ENCODE measurements around the gene LUM.

The LUM gene

GRCh38 chr12:91078501-91078900 is 32.8 kb downstream of the LUM start:
- H3K27ac ChIP-seq (ENCODE audit: low read depth, low read length) = no peak overlapping the region
- H3K36me3 ChIP-seq (ENCODE audit: control insufficient read depth in 1 of 2, insufficient read depth in 2 of 2, low read length in 2 of 2) = no peaks in the 10 kb centered on the region
- H3K9ac ChIP-seq (ENCODE audit: low read depth in 1 of 2, low read length in 2 of 2) = no peak overlapping the region
- H3K27me3 ChIP-seq (ENCODE audit: control insufficient read depth in 1 of 2, insufficient read depth in 2 of 2, low read length in 2 of 2) = no peaks in the 10 kb centered on the region
- no peak overlapping the region for H3K4me3 ChIP-seq (ENCODE audit: low read depth in 1 of 2, low read length in 2 of 2)
- no peaks in the 10 kb centered on the region for H3K9me3 ChIP-seq (ENCODE audit: control insufficient read depth in 1 of 2, low read length in 2 of 2)
- no peaks in the 10 kb centered on the region for H3K4me1 ChIP-seq (ENCODE audit: control insufficient read depth in 1 of 2, insufficient read depth in 2 of 2, low read length in 2 of 2)

- H3K4me1 ChIP-seq (ENCODE audit: control insufficient read depth in 1 of 2, insufficient read depth in 2 of 2, low read length in 2 of 2) = no peaks in the 10 kb centered on the region
- H3K36me3 ChIP-seq (ENCODE audit: control insufficient read depth in 1 of 2, insufficient read depth in 2 of 2, low read length in 2 of 2) = no peaks in the 10 kb centered on the region
- H3K4me3 ChIP-seq (ENCODE audit: low read depth in 1 of 2, low read length in 2 of 2) = no peak overlapping the region
- H3K27ac ChIP-seq (ENCODE audit: low read depth, low read length) = no peak overlapping the region
- no peak overlapping the region for H3K9ac ChIP-seq (ENCODE audit: low read depth in 1 of 2, low read length in 2 of 2)
- H3K9me3 ChIP-seq (ENCODE audit: control insufficient read depth in 1 of 2, low read length in 2 of 2) = no peaks in the 10 kb centered on the region
- no peaks in the 10 kb centered on the region for H3K27me3 ChIP-seq (ENCODE audit: control insufficient read depth in 1 of 2, insufficient read depth in 2 of 2, low read length in 2 of 2)
Observed at GRCh38 chr12:91077228-91077954, 33.9 kb downstream of the LUM start.

GRCh38 chr12:91074851-91075250 is 36.4 kb downstream of the LUM start:
- no peaks in the 10 kb centered on the region for H3K9me3 ChIP-seq (ENCODE audit: control insufficient read depth in 1 of 2, low read length in 2 of 2)
- no peak overlapping the region for H3K27ac ChIP-seq (ENCODE audit: low read depth, low read length)
- no peaks in the 10 kb centered on the region for H3K4me1 ChIP-seq (ENCODE audit: control insufficient read depth in 1 of 2, insufficient read depth in 2 of 2, low read length in 2 of 2)
- H3K4me3 ChIP-seq (ENCODE audit: low read depth in 1 of 2, low read length in 2 of 2) = no peak overlapping the region
- H3K27me3 ChIP-seq (ENCODE audit: control insufficient read depth in 1 of 2, insufficient read depth in 2 of 2, low read length in 2 of 2) = no peaks in the 10 kb centered on the region
- no peaks in the 10 kb centered on the region for H3K36me3 ChIP-seq (ENCODE audit: control insufficient read depth in 1 of 2, insufficient read depth in 2 of 2, low read length in 2 of 2)
- H3K9ac ChIP-seq (ENCODE audit: low read depth in 1 of 2, low read length in 2 of 2) = no peak overlapping the region

GRCh38 chr12:91074154-91074709 is 37.1 kb downstream of the LUM start:
- H3K4me1 ChIP-seq (ENCODE audit: control insufficient read depth in 1 of 2, insufficient read depth in 2 of 2, low read length in 2 of 2) = no peaks in the 10 kb centered on the region
- no peak overlapping the region for H3K9ac ChIP-seq (ENCODE audit: low read depth in 1 of 2, low read length in 2 of 2)
- no peak overlapping the region for H3K4me3 ChIP-seq (ENCODE audit: low read depth in 1 of 2, low read length in 2 of 2)
- no peaks in the 10 kb centered on the region for H3K36me3 ChIP-seq (ENCODE audit: control insufficient read depth in 1 of 2, insufficient read depth in 2 of 2, low read length in 2 of 2)
- H3K27ac ChIP-seq (ENCODE audit: low read depth, low read length) = no peak overlapping the region
- no peaks in the 10 kb centered on the region for H3K9me3 ChIP-seq (ENCODE audit: control insufficient read depth in 1 of 2, low read length in 2 of 2)
- H3K27me3 ChIP-seq (ENCODE audit: control insufficient read depth in 1 of 2, insufficient read depth in 2 of 2, low read length in 2 of 2) = no peaks in the 10 kb centered on the region

GRCh38 chr12:91073426-91073825 is 37.9 kb downstream of the LUM start:
- H3K9ac ChIP-seq (ENCODE audit: low read depth in 1 of 2, low read length in 2 of 2) = no peak overlapping the region
- no peaks in the 10 kb centered on the region for H3K4me1 ChIP-seq (ENCODE audit: control insufficient read depth in 1 of 2, insufficient read depth in 2 of 2, low read length in 2 of 2)
- H3K4me3 ChIP-seq (ENCODE audit: low read depth in 1 of 2, low read length in 2 of 2) = no peak overlapping the region
- no peaks in the 10 kb centered on the region for H3K9me3 ChIP-seq (ENCODE audit: control insufficient read depth in 1 of 2, low read length in 2 of 2)
- H3K36me3 ChIP-seq (ENCODE audit: control insufficient read depth in 1 of 2, insufficient read depth in 2 of 2, low read length in 2 of 2) = no peaks in the 10 kb centered on the region
- H3K27ac ChIP-seq (ENCODE audit: low read depth, low read length) = no peak overlapping the region
- no peaks in the 10 kb centered on the region for H3K27me3 ChIP-seq (ENCODE audit: control insufficient read depth in 1 of 2, insufficient read depth in 2 of 2, low read length in 2 of 2)

GRCh38 chr12:91072931-91073330 is 38.4 kb downstream of the LUM start:
- no peak overlapping the region for H3K4me3 ChIP-seq (ENCODE audit: low read depth in 1 of 2, low read length in 2 of 2)
- H3K9me3 ChIP-seq (ENCODE audit: control insufficient read depth in 1 of 2, low read length in 2 of 2) = no peaks in the 10 kb centered on the region
- no peaks in the 10 kb centered on the region for H3K27me3 ChIP-seq (ENCODE audit: control insufficient read depth in 1 of 2, insufficient read depth in 2 of 2, low read length in 2 of 2)
- no peaks in the 10 kb centered on the region for H3K4me1 ChIP-seq (ENCODE audit: control insufficient read depth in 1 of 2, insufficient read depth in 2 of 2, low read length in 2 of 2)
- H3K27ac ChIP-seq (ENCODE audit: low read depth, low read length) = no peak overlapping the region
- H3K36me3 ChIP-seq (ENCODE audit: control insufficient read depth in 1 of 2, insufficient read depth in 2 of 2, low read length in 2 of 2) = no peaks in the 10 kb centered on the region
- H3K9ac ChIP-seq (ENCODE audit: low read depth in 1 of 2, low read length in 2 of 2) = no peak overlapping the region

- H3K27me3 ChIP-seq (ENCODE audit: control insufficient read depth in 1 of 2, insufficient read depth in 2 of 2, low read length in 2 of 2) = no peaks in the 10 kb centered on the region
- H3K36me3 ChIP-seq (ENCODE audit: control insufficient read depth in 1 of 2, insufficient read depth in 2 of 2, low read length in 2 of 2) = no peaks in the 10 kb centered on the region
- no peak overlapping the region for H3K9ac ChIP-seq (ENCODE audit: low read depth in 1 of 2, low read length in 2 of 2)
- no peak overlapping the region for H3K27ac ChIP-seq (ENCODE audit: low read depth, low read length)
- H3K4me3 ChIP-seq (ENCODE audit: low read depth in 1 of 2, low read length in 2 of 2) = no peak overlapping the region
- no peaks in the 10 kb centered on the region for H3K9me3 ChIP-seq (ENCODE audit: control insufficient read depth in 1 of 2, low read length in 2 of 2)
- no peaks in the 10 kb centered on the region for H3K4me1 ChIP-seq (ENCODE audit: control insufficient read depth in 1 of 2, insufficient read depth in 2 of 2, low read length in 2 of 2)
Observed at GRCh38 chr12:91070936-91071335, 40.4 kb downstream of the LUM start.

- no peak overlapping the region for H3K27ac ChIP-seq (ENCODE audit: low read depth, low read length)
- H3K4me1 ChIP-seq (ENCODE audit: control insufficient read depth in 1 of 2, insufficient read depth in 2 of 2, low read length in 2 of 2) = no peaks in the 10 kb centered on the region
- no peak overlapping the region for H3K4me3 ChIP-seq (ENCODE audit: low read depth in 1 of 2, low read length in 2 of 2)
- H3K36me3 ChIP-seq (ENCODE audit: control insufficient read depth in 1 of 2, insufficient read depth in 2 of 2, low read length in 2 of 2) = no peaks in the 10 kb centered on the region
- no peaks in the 10 kb centered on the region for H3K9me3 ChIP-seq (ENCODE audit: control insufficient read depth in 1 of 2, low read length in 2 of 2)
- no peak overlapping the region for H3K9ac ChIP-seq (ENCODE audit: low read depth in 1 of 2, low read length in 2 of 2)
- H3K27me3 ChIP-seq (ENCODE audit: control insufficient read depth in 1 of 2, insufficient read depth in 2 of 2, low read length in 2 of 2) = no peaks in the 10 kb centered on the region
Observed at GRCh38 chr12:91065396-91065795, 45.9 kb downstream of the LUM start.

- Histone ChIP-seq H3K36me3 (ENCODE audit: control insufficient read depth in 1 of 2, insufficient read depth in 2 of 2, low read length in 2 of 2) (no peaks in the 10 kb centered on the region), H3K9me3 (ENCODE audit: control insufficient read depth in 1 of 2, low read length in 2 of 2) (no peaks in the 10 kb centered on the region), H3K4me1 (ENCODE audit: control insufficient read depth in 1 of 2, insufficient read depth in 2 of 2, low read length in 2 of 2) (no peaks in the 10 kb centered on the region), H3K9ac (ENCODE audit: low read depth in 1 of 2, low read length in 2 of 2) (no peak overlapping the region), H3K27ac (ENCODE audit: low read depth, low read length) (no peak overlapping the region), H3K27me3 (ENCODE audit: control insufficient read depth in 1 of 2, insufficient read depth in 2 of 2, low read length in 2 of 2) (no peaks in the 10 kb centered on the region), H3K4me3 (ENCODE audit: low read depth in 1 of 2, low read length in 2 of 2) (no peak overlapping the region)
Observed at GRCh38 chr12:91064640-91065039, 46.7 kb downstream of the LUM start.

- Histone ChIP-seq H3K36me3 (ENCODE audit: control insufficient read depth in 1 of 2, insufficient read depth in 2 of 2, low read length in 2 of 2) (no peaks in the 10 kb centered on the region), H3K4me1 (ENCODE audit: control insufficient read depth in 1 of 2, insufficient read depth in 2 of 2, low read length in 2 of 2) (no peaks in the 10 kb centered on the region), H3K27me3 (ENCODE audit: control insufficient read depth in 1 of 2, insufficient read depth in 2 of 2, low read length in 2 of 2) (no peaks in the 10 kb centered on the region), H3K27ac (ENCODE audit: low read depth, low read length) (no peak overlapping the region), H3K4me3 (ENCODE audit: low read depth in 1 of 2, low read length in 2 of 2) (no peak overlapping the region), H3K9me3 (ENCODE audit: control insufficient read depth in 1 of 2, low read length in 2 of 2) (no peaks in the 10 kb centered on the region), H3K9ac (ENCODE audit: low read depth in 1 of 2, low read length in 2 of 2) (no peak overlapping the region)
Observed at GRCh38 chr12:91061091-91061490, 50.2 kb downstream of the LUM start.

All from duodenal mucosa (tissue), 2 donors.